ENCODE data around the gene ERBB4. TPM values are rescaled to one million over a fixed set of nuclear protein-coding genes. Genes with fewer than 3 reads are reported as not detected.

ERBB4 gene
- total RNA-seq, 1 donor from 2014 or later: 2.6 TPM

DNA sequence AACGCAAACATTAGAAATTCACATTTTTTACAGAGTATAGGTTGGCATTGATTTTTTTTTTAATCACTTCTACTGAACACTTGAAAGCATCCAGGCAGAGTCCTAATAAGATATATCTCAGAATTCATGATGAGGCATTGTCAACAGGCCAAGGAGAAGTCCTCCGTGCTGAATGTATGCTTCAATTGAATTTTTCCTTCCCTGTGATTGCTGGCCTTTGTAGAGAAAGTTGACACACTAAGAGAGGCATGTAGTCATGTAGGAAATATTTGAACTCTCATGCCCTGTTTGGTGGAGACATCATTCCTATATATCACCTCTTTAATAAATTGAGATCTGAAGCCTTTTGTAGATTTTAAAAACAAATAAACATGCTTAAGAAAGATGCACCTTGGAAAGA is 1137.3 kb downstream of the ERBB4 start:
- TF ChIP-seq, protein P1, sequence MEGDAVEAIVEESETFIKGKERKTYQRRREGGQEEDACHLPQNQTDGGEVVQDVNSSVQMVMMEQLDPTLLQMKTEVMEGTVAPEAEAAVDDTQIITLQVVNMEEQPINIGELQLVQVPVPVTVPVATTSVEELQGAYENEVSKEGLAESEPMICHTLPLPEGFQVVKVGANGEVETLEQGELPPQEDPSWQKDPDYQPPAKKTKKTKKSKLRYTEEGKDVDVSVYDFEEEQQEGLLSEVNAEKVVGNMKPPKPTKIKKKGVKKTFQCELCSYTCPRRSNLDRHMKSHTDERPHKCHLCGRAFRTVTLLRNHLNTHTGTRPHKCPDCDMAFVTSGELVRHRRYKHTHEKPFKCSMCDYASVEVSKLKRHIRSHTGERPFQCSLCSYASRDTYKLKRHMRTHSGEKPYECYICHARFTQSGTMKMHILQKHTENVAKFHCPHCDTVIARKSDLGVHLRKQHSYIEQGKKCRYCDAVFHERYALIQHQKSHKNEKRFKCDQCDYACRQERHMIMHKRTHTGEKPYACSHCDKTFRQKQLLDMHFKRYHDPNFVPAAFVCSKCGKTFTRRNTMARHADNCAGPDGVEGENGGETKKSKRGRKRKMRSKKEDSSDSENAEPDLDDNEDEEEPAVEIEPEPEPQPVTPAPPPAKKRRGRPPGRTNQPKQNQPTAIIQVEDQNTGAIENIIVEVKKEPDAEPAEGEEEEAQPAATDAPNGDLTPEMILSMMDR (IDR thresholded peaks at IDR 0.05; ENCODE audit: insufficient read depth, low read length, poor library complexity, severe bottlenecking): no peak
- Histone ChIP-seq H3K27me3 (ENCODE audit: control insufficient read depth, insufficient read depth, low read length) (no peaks in the 10 kb centered on the region), H3K4me3 (ENCODE audit: low read depth, low read length) (no peak overlapping the region), H3K36me3 (ENCODE audit: control insufficient read depth, insufficient read depth, low read length) (no peaks in the 10 kb centered on the region)
- DNase-seq (ENCODE audit: low read depth): no peak

DNA sequence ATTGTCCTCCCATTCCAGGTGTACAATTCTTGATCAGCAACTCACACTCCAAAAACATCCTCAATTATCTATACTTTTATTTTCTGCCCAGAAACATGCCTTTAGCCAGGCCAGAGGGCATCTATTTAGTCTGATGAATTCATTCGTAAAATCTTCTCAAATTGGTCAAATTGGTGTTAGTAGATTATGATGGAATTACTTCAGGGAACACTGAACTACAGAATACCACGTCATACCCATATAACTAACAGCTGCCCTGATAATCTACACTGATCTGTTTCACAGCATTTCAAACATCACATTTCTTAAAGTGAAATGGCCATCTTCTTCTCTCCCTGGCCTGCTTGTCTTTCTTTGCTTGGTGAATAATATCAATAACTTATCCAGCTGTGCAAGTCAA is 1140.8 kb downstream of the ERBB4 start:
- DNase-seq (ENCODE audit: low read depth): no peak
- Histone ChIP-seq H3K36me3 (ENCODE audit: control insufficient read depth, insufficient read depth, low read length) (no peaks in the 10 kb centered on the region), H3K27me3 (ENCODE audit: control insufficient read depth, insufficient read depth, low read length) (no peaks in the 10 kb centered on the region), H3K4me3 (ENCODE audit: low read depth, low read length) (no peak overlapping the region)
- TF ChIP-seq, protein P1 (IDR thresholded peaks at IDR 0.05; ENCODE audit: insufficient read depth, low read length, poor library complexity, severe bottlenecking): no peak

DNA sequence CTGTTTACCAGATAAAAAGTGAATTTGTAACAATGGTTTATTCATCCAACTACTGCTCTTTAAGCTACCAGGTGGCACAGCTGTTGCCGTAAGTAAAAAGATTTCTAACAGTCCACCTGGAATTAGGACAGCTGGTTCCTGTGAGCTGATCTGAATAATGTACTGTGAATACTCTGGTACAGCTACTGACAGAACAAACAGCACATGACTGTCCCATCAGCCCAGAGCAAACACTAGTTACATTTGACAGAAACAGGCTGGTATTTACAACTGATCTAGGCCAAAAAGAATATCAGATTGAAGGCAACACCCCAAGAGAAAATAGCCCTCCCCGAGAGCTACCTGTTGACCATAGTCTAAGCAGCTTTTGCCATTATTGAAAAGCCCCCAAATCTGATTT is 1141.8 kb downstream of the ERBB4 start:
- no peak overlapping the region for H3K4me3 ChIP-seq (ENCODE audit: low read depth, low read length)
- no peaks in the 10 kb centered on the region for H3K27me3 ChIP-seq (ENCODE audit: control insufficient read depth, insufficient read depth, low read length)
- TF ChIP-seq, protein P1 (IDR thresholded peaks at IDR 0.05; ENCODE audit: insufficient read depth, low read length, poor library complexity, severe bottlenecking): no peak
- no peaks in the 10 kb centered on the region for H3K36me3 ChIP-seq (ENCODE audit: control insufficient read depth, insufficient read depth, low read length)
- no peak for DNase-seq (ENCODE audit: low read depth)

DNA sequence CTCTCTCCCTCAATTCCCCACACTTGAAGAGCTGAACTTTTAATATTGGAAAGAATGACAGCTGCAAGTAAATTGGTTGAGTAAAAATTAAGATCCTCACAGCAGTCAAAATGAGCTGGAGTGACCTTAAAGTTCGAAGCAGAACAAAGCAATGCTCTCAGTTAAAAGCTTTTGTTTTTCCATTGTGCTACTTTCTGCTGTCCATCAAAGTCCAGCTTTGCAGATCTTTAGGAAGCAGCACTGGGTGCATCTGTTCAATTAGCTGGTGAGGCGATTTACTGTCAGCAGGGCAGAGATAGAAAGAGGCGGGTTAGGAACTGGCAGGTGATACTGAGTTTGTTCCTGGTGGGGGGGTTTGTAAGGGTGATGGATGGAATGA is 1147.4 kb downstream of the ERBB4 start:
- DNase-seq (ENCODE audit: low read depth): no peak
- Histone ChIP-seq H3K27me3 (ENCODE audit: control insufficient read depth, insufficient read depth, low read length) (no peaks in the 10 kb centered on the region), H3K36me3 (ENCODE audit: control insufficient read depth, insufficient read depth, low read length) (no peaks in the 10 kb centered on the region), H3K4me3 (ENCODE audit: low read depth, low read length) (no peak overlapping the region)
- TF ChIP-seq, protein P1 (IDR thresholded peaks at IDR 0.05; ENCODE audit: insufficient read depth, low read length, poor library complexity, severe bottlenecking): no peak

DNA sequence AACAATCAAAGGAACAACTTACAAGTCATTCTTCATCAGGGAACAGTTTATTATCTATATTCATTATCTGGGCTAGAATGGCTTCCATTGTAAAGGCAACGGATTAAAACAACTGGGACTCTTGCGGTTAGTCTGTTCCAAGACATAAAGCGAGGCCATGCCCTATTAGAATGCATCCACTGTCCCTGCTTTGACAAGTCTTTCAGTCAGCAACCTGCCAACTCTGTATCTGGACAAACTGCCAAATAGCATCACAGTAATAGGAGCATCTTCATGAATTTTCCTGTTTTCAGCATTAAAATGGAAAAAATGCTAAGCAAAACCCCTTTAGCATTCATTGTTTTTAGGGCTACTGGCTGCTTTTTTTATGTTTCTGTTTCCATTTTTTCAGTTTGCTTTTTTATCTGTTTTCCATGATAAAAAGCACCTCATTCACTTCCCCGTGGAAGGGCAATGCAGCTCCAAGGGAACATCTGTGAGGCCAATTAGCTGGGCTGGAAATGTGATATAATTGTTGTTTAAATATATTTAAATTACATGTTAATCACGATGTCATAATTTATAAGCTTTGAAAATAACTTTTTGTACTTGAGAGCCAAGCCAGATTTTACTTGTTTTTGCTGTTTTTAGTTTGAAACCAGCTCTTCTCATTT is 1147.9 kb downstream of the ERBB4 start:
- H3K27me3 ChIP-seq (ENCODE audit: control insufficient read depth, insufficient read depth, low read length): no peaks in the 10 kb centered on the region
- no peak for DNase-seq (ENCODE audit: low read depth)
- H3K4me3 ChIP-seq (ENCODE audit: low read depth, low read length): no peak overlapping the region
- TF ChIP-seq, protein P1 (IDR thresholded peaks at IDR 0.05; ENCODE audit: insufficient read depth, low read length, poor library complexity, severe bottlenecking): no peak
- H3K36me3 ChIP-seq (ENCODE audit: control insufficient read depth, insufficient read depth, low read length): no peaks in the 10 kb centered on the region

DNA sequence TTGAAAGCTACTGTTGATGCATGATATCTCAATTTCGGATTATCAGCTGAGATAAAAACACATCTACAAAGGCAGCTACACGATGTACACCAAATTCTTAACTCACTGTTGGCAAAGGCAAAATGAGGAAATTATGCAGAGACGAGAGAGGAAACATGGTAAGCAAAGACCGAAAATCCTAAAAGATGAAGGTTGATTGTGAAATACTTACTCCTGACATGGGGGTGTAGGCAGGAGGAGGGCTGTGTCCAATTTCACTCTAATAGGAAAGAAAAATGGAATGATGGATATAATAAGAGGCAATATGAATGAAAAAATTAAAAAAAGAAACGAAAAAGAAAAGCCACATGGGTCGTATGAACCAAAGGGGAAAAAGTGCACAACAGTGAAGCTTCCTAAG is 1150.9 kb downstream of the ERBB4 start:
- H3K36me3 ChIP-seq (ENCODE audit: control insufficient read depth, insufficient read depth, low read length): no peaks in the 10 kb centered on the region
- TF ChIP-seq, protein P1 (IDR thresholded peaks at IDR 0.05; ENCODE audit: insufficient read depth, low read length, poor library complexity, severe bottlenecking): no peak
- no peak overlapping the region for H3K4me3 ChIP-seq (ENCODE audit: low read depth, low read length)
- DNase-seq (ENCODE audit: low read depth): no peak
- no peaks in the 10 kb centered on the region for H3K27me3 ChIP-seq (ENCODE audit: control insufficient read depth, insufficient read depth, low read length)

All from kidney epithelial cell (primary cell).